Lower leg skin (tissue), 3 donors: ENCODE data around the gene OLFML2B.

Source experiments
- CTCF ChIP-seq, 3 donors: fragments of 450-650 bp; IDR thresholded peaks; one replicate each; pipeline ENCODE4 v1.5.1; 2016; ENCODE audit warnings: antibody characterized with exemption in 3 of 3, mild to moderate bottlenecking in 3 of 3, moderate library complexity in 2 of 3
- POLR2A ChIP-seq, 2 donors: fragments of 450-650 bp; IDR thresholded peaks; one replicate each; pipeline ENCODE4 v1.6.1; 2016 to 2017; ENCODE audit warnings: antibody characterized with exemption in 2 of 2, mild to moderate bottlenecking in 1 of 2, moderate library complexity in 1 of 2

GRCh38 chr1:162038624-162039023, 15.0 kb upstream of the OLFML2B start:
- TF ChIP-seq POLR2A (IDR thresholded peaks at IDR 0.05): no peak
- no peak for TF ChIP-seq CTCF (IDR thresholded peaks at IDR 0.05)
